ENCODE results near the gene COLEC12.

The COLEC12 gene

GRCh38 chr18:513826-514530, 13.5 kb upstream of the COLEC12 start:
- H3K9me3 ChIP-seq (ENCODE audit: insufficient read depth, low read length): no peaks in the 10 kb centered on the region
- TF ChIP-seq, protein P1, sequence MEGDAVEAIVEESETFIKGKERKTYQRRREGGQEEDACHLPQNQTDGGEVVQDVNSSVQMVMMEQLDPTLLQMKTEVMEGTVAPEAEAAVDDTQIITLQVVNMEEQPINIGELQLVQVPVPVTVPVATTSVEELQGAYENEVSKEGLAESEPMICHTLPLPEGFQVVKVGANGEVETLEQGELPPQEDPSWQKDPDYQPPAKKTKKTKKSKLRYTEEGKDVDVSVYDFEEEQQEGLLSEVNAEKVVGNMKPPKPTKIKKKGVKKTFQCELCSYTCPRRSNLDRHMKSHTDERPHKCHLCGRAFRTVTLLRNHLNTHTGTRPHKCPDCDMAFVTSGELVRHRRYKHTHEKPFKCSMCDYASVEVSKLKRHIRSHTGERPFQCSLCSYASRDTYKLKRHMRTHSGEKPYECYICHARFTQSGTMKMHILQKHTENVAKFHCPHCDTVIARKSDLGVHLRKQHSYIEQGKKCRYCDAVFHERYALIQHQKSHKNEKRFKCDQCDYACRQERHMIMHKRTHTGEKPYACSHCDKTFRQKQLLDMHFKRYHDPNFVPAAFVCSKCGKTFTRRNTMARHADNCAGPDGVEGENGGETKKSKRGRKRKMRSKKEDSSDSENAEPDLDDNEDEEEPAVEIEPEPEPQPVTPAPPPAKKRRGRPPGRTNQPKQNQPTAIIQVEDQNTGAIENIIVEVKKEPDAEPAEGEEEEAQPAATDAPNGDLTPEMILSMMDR (IDR thresholded peaks at IDR 0.05; ENCODE audit: insufficient read depth, low read length, poor library complexity, severe bottlenecking): no peak
- TF ChIP-seq EZH2phosphoT487 (conservative IDR thresholded peaks at IDR 0.05; ENCODE audit: low read length): no peak
- no peaks in the 10 kb centered on the region for H3K36me3 ChIP-seq (ENCODE audit: low read length)
- H2AFZ ChIP-seq (ENCODE audit: low read depth, low read length, severe bottlenecking): no peak overlapping the region
- H3K79me2 ChIP-seq (ENCODE audit: insufficient read depth, low read length): no peaks in the 10 kb centered on the region
- no peaks in the 10 kb centered on the region for H3K9me2 ChIP-seq (replicated peaks; ENCODE audit: insufficient read depth, low read length)
- H3K9ac ChIP-seq (ENCODE audit: low read length): no peak overlapping the region
- H4K20me1 ChIP-seq (ENCODE audit: low read depth, low read length): no peaks in the 10 kb centered on the region
- H3F3A ChIP-seq (ENCODE audit: insufficient read depth): no peaks in the 10 kb centered on the region
- no peak overlapping the region for H3K4me2 ChIP-seq (ENCODE audit: low read depth, low read length, poor library complexity, severe bottlenecking)
- no peak overlapping the region for H3K27ac ChIP-seq (ENCODE audit: low read depth, low read length)
- H3K27me3 ChIP-seq (ENCODE audit: low read length): no peaks in the 10 kb centered on the region
- no peak overlapping the region for H3K4me3 ChIP-seq (ENCODE audit: insufficient read depth, low read length, poor library complexity, severe bottlenecking)

DNA sequence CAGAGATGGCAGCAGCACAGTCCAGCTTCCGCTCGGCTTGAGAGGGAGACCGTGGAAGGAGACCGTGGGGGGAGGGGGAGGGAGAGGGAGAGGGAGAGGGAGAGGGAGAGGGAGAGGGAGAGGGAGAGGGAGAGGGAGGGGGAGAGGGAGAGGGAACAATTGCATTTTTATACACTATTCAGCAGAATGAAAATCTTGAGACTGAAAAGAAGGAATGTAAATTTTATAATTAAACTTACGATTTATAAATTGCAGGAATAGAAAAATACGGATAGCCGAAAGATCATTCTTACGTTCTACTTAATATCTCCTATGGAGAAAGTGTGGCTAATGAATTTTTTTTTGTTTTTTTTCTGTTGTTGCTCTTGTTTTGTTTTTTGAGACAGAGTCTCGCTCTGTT, 12.5 kb upstream of the COLEC12 start:
- H3K79me2 ChIP-seq (ENCODE audit: insufficient read depth, low read length): no peaks in the 10 kb centered on the region
- H3F3A ChIP-seq (ENCODE audit: insufficient read depth): no peaks in the 10 kb centered on the region
- H3K4me2 ChIP-seq (ENCODE audit: low read depth, low read length, poor library complexity, severe bottlenecking): no peak overlapping the region
- H3K4me3 ChIP-seq (ENCODE audit: insufficient read depth, low read length, poor library complexity, severe bottlenecking): no peak overlapping the region
- no peaks in the 10 kb centered on the region for H3K36me3 ChIP-seq (ENCODE audit: low read length)
- no peaks in the 10 kb centered on the region for H3K9me2 ChIP-seq (replicated peaks; ENCODE audit: insufficient read depth, low read length)
- no peak overlapping the region for H2AFZ ChIP-seq (ENCODE audit: low read depth, low read length, severe bottlenecking)
- TF ChIP-seq, protein P1 (IDR thresholded peaks at IDR 0.05; ENCODE audit: insufficient read depth, low read length, poor library complexity, severe bottlenecking): no peak
- no peak for TF ChIP-seq EZH2phosphoT487 (conservative IDR thresholded peaks at IDR 0.05; ENCODE audit: low read length)
- no peaks in the 10 kb centered on the region for H3K27me3 ChIP-seq (ENCODE audit: low read length)
- H3K9me3 ChIP-seq (ENCODE audit: insufficient read depth, low read length): no peaks in the 10 kb centered on the region
- H4K20me1 ChIP-seq (ENCODE audit: low read depth, low read length): no peaks in the 10 kb centered on the region
- H3K27ac ChIP-seq (ENCODE audit: low read depth, low read length): no peak overlapping the region
- no peak overlapping the region for H3K9ac ChIP-seq (ENCODE audit: low read length)

- no peak overlapping the region for H3K4me3 ChIP-seq (ENCODE audit: insufficient read depth, low read length, poor library complexity, severe bottlenecking)
- TF ChIP-seq, protein P1 (IDR thresholded peaks at IDR 0.05; ENCODE audit: insufficient read depth, low read length, poor library complexity, severe bottlenecking): no peak
- TF ChIP-seq EZH2phosphoT487 (conservative IDR thresholded peaks at IDR 0.05; ENCODE audit: low read length): no peak
- no peaks in the 10 kb centered on the region for H3K9me2 ChIP-seq (replicated peaks; ENCODE audit: insufficient read depth, low read length)
- H3K27me3 ChIP-seq (ENCODE audit: low read length): no peaks in the 10 kb centered on the region
- no peaks in the 10 kb centered on the region for H3K9me3 ChIP-seq (ENCODE audit: insufficient read depth, low read length)
- H3F3A ChIP-seq (ENCODE audit: insufficient read depth): no peaks in the 10 kb centered on the region
- no peaks in the 10 kb centered on the region for H4K20me1 ChIP-seq (ENCODE audit: low read depth, low read length)
- H3K36me3 ChIP-seq (ENCODE audit: low read length): no peaks in the 10 kb centered on the region
- no peak overlapping the region for H3K9ac ChIP-seq (ENCODE audit: low read length)
- H3K79me2 ChIP-seq (ENCODE audit: insufficient read depth, low read length): no peaks in the 10 kb centered on the region
- H3K27ac ChIP-seq (ENCODE audit: low read depth, low read length): no peak overlapping the region
- H2AFZ ChIP-seq (ENCODE audit: low read depth, low read length, severe bottlenecking): no peak overlapping the region
- H3K4me2 ChIP-seq (ENCODE audit: low read depth, low read length, poor library complexity, severe bottlenecking): no peak overlapping the region
Measured at GRCh38 chr18:508835-509234, 8.3 kb upstream of the COLEC12 start.
